Neutrophil (primary cell): ENCODE data around the gene OR1K1.

ENCODE experiments used
- H3K27ac ChIP-seq: fragments of 200-600 bp; sonication (generic); 2 replicates; pipeline ENCODE4 v1.5.1; 2016; ENCODE audit warnings: mild to moderate bottlenecking, moderate library complexity
- H3K27me3 ChIP-seq: fragments of 200-600 bp; sonication (generic); 2 replicates; pipeline ENCODE4 v1.6.0; 2016; ENCODE audit warnings: mild to moderate bottlenecking
- H3K36me3 ChIP-seq: fragments of 200-600 bp; sonication (generic); 2 replicates; pipeline ENCODE4 v1.5.1; 2017
- H3K4me1 ChIP-seq, 2 experiments: fragments of 200-600 bp in 1 of 2; sonication (generic) in 1 of 2; 1 replicate in 1 of 2; 2 replicates in 1 of 2; pipeline versions ENCODE4 v1.5.1 to v1.6.1; 2013 to 2016; ENCODE audit warnings: low read depth in 1 of 2, low read length in 1 of 2, mild to moderate bottlenecking in 1 of 2, moderate library complexity in 1 of 2; ENCODE audit not compliant: control insufficient read depth in 1 of 2, insufficient read depth in 1 of 2
- H3K4me3 ChIP-seq, 2 experiments: fragments of 200-600 bp in 1 of 2; sonication (generic) in 1 of 2; 1 replicate in 1 of 2; 2 replicates in 1 of 2; pipeline ENCODE4 v1.5.1; 2013 to 2016; ENCODE audit warnings: low read depth in 1 of 2, low read length in 1 of 2, mild to moderate bottlenecking in 1 of 2, moderate library complexity in 1 of 2
- H3K9me3 ChIP-seq: fragments of 200-600 bp; sonication (generic); 2 replicates; pipeline ENCODE4 v1.5.1; 2016
- CTCF ChIP-seq: fragments of 200-600 bp; sonication (generic); IDR thresholded peaks from 2 replicates; pipeline ENCODE4 v1.5.1; 2016; ENCODE audit warnings: antibody characterized with exemption

OR1K1 gene

GRCh38 chr9:122816163-122816867 lies 16.4 kb downstream of the OR1K1 start:
- no peak overlapping the region for H3K4me3 ChIP-seq
- peaks cover 21% of the 10 kb centered on the region for H3K36me3 ChIP-seq
- H3K27me3 ChIP-seq: no peaks in the 10 kb centered on the region
- no peak for TF ChIP-seq CTCF
- peaks cover 5 to 15% of the 10 kb centered on the region in 2 experiments for H3K4me1 ChIP-seq
- H3K9me3 ChIP-seq: no peaks in the 10 kb centered on the region
- H3K27ac ChIP-seq: no peak overlapping the region

- Histone ChIP-seq H3K4me1 (peaks cover 11 to 21% of the 10 kb centered on the region in 2 experiments), H3K36me3 (peaks cover 46% of the 10 kb centered on the region), H3K27ac (no peak overlapping the region), H3K4me3 (no peak overlapping the region), H3K9me3 (no peaks in the 10 kb centered on the region), H3K27me3 (no peaks in the 10 kb centered on the region)
- TF ChIP-seq CTCF: no peak
These were observed 19.4 kb downstream of the OR1K1 start for GRCh38 chr9:122819326-122819725.

- Histone ChIP-seq H3K27me3 (no peaks in the 10 kb centered on the region), H3K27ac (no peak overlapping the region), H3K4me3 (no peak overlapping the region), H3K4me1 (peaks cover 11 to 21% of the 10 kb centered on the region in 2 experiments), H3K36me3 (peaks cover 46% of the 10 kb centered on the region), H3K9me3 (no peaks in the 10 kb centered on the region)
- no peak for TF ChIP-seq CTCF
These were observed 20.0 kb downstream of the OR1K1 start for GRCh38 chr9:122819791-122820489.

GRCh38 chr9:122820490-122820845 lies 20.5 kb downstream of the OR1K1 start:
- no peak overlapping the region for H3K27ac ChIP-seq
- H3K9me3 ChIP-seq: no peaks in the 10 kb centered on the region
- H3K36me3 ChIP-seq: peaks cover 46% of the 10 kb centered on the region
- H3K4me1 ChIP-seq: peaks cover 11 to 20% of the 10 kb centered on the region in 2 experiments
- no peak overlapping the region for H3K4me3 ChIP-seq
- no peak for TF ChIP-seq CTCF
- H3K27me3 ChIP-seq: no peaks in the 10 kb centered on the region

DNA sequence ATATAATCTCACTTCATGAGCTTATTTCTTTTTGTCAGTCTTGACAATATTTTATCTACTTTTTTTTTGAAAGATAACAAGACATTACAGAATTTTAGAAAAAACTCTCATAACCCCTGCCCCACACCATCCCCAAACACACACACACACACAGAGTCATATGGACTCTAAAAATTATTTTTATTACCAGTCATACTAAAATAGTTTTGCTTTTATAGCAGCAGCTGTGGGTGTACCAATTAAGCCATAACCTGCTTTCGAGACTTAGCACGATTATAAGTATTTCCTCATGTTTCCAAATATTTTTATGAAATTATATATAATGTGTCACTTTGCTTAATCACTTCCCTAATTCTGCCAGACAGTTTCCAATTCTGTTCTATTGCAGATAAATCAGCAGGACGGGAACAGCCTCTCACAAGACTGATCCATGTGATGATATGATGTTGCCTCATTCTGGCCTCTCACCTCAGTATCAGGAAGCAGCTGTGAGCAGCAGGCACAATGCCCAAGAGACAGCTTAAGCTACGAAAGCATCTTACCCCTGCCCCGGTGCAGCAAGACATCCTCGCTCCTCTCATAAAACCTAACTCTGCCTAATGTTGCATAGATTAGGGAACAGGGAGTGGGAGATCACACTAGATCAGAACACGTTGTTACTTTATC lies 21.5 kb downstream of the OR1K1 start:
- no peak for TF ChIP-seq CTCF
- Histone ChIP-seq H3K4me1 (peaks cover 7 to 11% of the 10 kb centered on the region in 2 experiments), H3K4me3 (no peak overlapping the region), H3K36me3 (peaks cover 49% of the 10 kb centered on the region), H3K27ac (peak overlapping the region; percentile 56), H3K9me3 (no peaks in the 10 kb centered on the region), H3K27me3 (no peaks in the 10 kb centered on the region)
